ENCODE results near the gene BNIP3. TPM values are rescaled to one million over a fixed set of nuclear protein-coding genes. Genes with fewer than 3 reads are reported as not detected.

BNIP3 gene
- total and polyA plus RNA-seq, 2 of the 13 experiments (the other 11 are each of a cell fraction or from before 2014, with no cell fraction given), result 73.7 to 223 TPM

DNA sequence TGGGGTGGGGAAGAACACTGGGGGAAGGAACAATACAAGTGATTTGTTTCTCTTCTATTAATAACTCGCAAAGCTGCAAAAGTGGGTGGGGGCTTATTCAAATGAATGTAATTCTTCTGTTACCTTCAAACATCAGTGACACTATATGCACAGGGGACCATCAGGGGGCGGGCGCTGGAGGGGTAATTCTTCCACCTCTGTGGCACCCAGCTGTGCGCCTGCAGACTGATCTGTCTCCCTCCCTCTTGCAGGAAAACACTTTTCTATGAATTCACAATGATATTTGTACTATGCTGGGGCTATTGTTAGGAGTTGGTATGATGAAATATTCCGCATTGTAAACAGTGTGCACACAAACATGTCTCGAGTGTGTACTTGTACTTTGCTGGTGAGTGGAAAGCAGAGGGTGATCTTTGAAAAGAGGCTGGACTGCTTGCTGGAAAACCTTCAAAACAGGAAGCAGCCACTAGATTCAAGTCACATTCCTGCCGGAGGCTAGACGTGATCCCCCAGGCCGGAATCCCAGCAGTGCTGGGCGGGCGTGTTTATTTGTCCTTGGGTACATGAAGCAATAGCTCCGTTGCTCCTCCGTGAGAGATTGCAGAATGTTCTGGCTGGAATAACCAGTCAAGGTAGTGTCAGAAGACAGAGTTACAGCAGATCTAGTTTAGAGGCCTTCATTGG lies 15.8 kb upstream of the BNIP3 start (continued):
- TF ChIP-seq, protein P1, sequence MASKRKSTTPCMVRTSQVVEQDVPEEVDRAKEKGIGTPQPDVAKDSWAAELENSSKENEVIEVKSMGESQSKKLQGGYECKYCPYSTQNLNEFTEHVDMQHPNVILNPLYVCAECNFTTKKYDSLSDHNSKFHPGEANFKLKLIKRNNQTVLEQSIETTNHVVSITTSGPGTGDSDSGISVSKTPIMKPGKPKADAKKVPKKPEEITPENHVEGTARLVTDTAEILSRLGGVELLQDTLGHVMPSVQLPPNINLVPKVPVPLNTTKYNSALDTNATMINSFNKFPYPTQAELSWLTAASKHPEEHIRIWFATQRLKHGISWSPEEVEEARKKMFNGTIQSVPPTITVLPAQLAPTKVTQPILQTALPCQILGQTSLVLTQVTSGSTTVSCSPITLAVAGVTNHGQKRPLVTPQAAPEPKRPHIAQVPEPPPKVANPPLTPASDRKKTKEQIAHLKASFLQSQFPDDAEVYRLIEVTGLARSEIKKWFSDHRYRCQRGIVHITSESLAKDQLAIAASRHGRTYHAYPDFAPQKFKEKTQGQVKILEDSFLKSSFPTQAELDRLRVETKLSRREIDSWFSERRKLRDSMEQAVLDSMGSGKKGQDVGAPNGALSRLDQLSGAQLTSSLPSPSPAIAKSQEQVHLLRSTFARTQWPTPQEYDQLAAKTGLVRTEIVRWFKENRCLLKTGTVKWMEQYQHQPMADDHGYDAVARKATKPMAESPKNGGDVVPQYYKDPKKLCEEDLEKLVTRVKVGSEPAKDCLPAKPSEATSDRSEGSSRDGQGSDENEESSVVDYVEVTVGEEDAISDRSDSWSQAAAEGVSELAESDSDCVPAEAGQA (IDR thresholded peaks at IDR 0.05; ENCODE audit: low read depth), result peak; percentile 43; the same call in 1 of the 2 replicates
- TF ChIP-seq, protein P1 (CRISPR knock-in tag; IDR thresholded peaks at IDR 0.05; ENCODE audit: borderline replicate concordance), result no peak
- 0 out of 2 replicates have a peak, but pooled peaks have one; percentile 47 for TF ChIP-seq PAWR (CRISPR knock-in tag; IDR thresholded peaks at IDR 0.05; ENCODE audit: borderline replicate concordance)
- peak; percentile 96 for TF ChIP-seq MED1 (CRISPR knock-in tag; IDR thresholded peaks at IDR 0.05)

Measured in HepG2 (cell line).